Fibroblast of skin of right quadriceps (primary cell): Measurements from ENCODE around the gene PLEKHG5.

Experiments used
- DNase-seq: peaks from one replicate; pipeline ENCODE4 v3.0.0-alpha.2; 2013

The PLEKHG5 gene

GRCh38 chr1:6491480-6491962 is at the start of gene PLEKHG5:
Gene PLEKHG5, minus strand, starts transcription at chr1:6491667. Its CDS starts 14,096 bp downstream, at chr1:6477571.
- DNase-seq, result peak; percentile 89

GRCh38 chr1:6538956-6539355 is 47.5 kb upstream of the PLEKHG5 start:
- DNase-seq, result peak; percentile 40

GRCh38 chr1:6536291-6536690 is 44.8 kb upstream of the PLEKHG5 start:
- no peak for DNase-seq

- no peak for DNase-seq
Observed at GRCh38 chr1:6535214-6535613, 43.7 kb upstream of the PLEKHG5 start.

GRCh38 chr1:6534248-6534822 is 42.9 kb upstream of the PLEKHG5 start:
- DNase-seq, result no peak

GRCh38 chr1:6531996-6532395 is 40.5 kb upstream of the PLEKHG5 start:
- DNase-seq, result no peak

- DNase-seq, result no peak
Observed at GRCh38 chr1:6530504-6531160, 39.2 kb upstream of the PLEKHG5 start.

- DNase-seq, result no peak
Observed at GRCh38 chr1:6528492-6528891, 37.0 kb upstream of the PLEKHG5 start.

- DNase-seq, result no peak
Observed at GRCh38 chr1:6526316-6526715, 34.8 kb upstream of the PLEKHG5 start.

GRCh38 chr1:6523566-6523965 is 32.1 kb upstream of the PLEKHG5 start:
- peak; percentile 20 for DNase-seq

- DNase-seq, result no peak
Observed at GRCh38 chr1:6521536-6521935, 30.1 kb upstream of the PLEKHG5 start.

- DNase-seq, result peak; percentile 59
Observed at GRCh38 chr1:6519935-6520671, 28.6 kb upstream of the PLEKHG5 start.

- DNase-seq, result no peak
Observed at GRCh38 chr1:6519491-6519934, 28.0 kb upstream of the PLEKHG5 start.

GRCh38 chr1:6517435-6517851 is 26.0 kb upstream of the PLEKHG5 start:
- peak; percentile 37 for DNase-seq

- DNase-seq, result no peak
Observed at GRCh38 chr1:6515771-6516170, 24.3 kb upstream of the PLEKHG5 start.

- no peak for DNase-seq
Observed at GRCh38 chr1:6513320-6513801, 21.9 kb upstream of the PLEKHG5 start.

GRCh38 chr1:6512908-6513280 is 21.4 kb upstream of the PLEKHG5 start:
- no peak for DNase-seq

GRCh38 chr1:6512245-6512907 is 20.9 kb upstream of the PLEKHG5 start:
- no peak for DNase-seq

GRCh38 chr1:6511561-6512244 is 20.2 kb upstream of the PLEKHG5 start:
- no peak for DNase-seq

- no peak for DNase-seq
Observed at GRCh38 chr1:6511056-6511455, 19.6 kb upstream of the PLEKHG5 start.

- DNase-seq, result no peak
Observed at GRCh38 chr1:6510493-6510892, 19.0 kb upstream of the PLEKHG5 start.

GRCh38 chr1:6509919-6510291 is 18.4 kb upstream of the PLEKHG5 start:
- no peak for DNase-seq
